GM18526 (cell line): ENCODE results near the gene RSBN1L.

Experiments
- POLR2A ChIP-seq: IDR thresholded peaks from 3 replicates; pipeline ENCODE4 v1.6.1; 2011; ENCODE audit not compliant: insufficient read length; ENCODE audit errors: extremely low read depth

Gene RSBN1L

DNA sequence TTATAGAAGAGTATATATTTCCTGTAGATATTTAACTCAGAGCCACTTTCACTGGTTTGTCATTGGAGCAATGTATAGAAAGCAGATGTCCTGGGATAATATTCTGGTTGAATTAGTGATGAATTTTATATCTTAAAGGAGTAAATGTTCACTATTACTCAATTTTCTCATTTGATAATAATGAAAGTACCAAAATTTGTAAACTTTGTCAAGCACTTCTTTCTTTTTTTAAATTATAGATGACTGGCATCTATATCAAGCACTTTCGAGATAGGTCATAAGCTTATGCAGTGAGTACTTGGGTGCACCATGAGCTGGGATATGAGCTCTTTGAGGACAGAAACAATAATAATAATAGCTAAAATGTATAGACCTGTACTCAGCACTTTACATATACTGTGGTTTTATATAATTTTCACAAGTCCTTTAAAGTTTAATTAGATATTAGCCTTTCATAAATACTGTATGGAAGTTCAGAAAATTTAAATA lies 11.3 kb downstream of the RSBN1L start:
- TF ChIP-seq POLR2A = no peak

DNA sequence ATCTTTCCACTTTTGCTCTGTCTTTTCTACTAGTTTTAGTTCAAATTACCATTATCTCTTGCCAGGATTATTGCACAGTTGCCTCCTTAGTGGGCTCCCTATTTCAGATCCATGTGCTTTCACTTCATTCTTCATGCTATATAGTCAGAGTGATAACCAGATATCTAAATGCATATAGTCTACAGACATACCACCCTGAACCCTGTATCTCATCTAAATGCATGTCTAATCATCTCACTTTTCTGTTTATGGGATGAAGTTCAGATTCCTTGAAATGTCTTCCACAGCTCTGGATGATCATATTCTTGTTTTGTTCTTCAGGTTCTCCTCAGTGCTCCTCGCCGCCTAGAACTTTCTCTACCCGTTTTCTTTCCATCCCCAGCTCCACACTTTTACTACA lies 13.8 kb downstream of the RSBN1L start:
- TF ChIP-seq POLR2A = no peak

DNA sequence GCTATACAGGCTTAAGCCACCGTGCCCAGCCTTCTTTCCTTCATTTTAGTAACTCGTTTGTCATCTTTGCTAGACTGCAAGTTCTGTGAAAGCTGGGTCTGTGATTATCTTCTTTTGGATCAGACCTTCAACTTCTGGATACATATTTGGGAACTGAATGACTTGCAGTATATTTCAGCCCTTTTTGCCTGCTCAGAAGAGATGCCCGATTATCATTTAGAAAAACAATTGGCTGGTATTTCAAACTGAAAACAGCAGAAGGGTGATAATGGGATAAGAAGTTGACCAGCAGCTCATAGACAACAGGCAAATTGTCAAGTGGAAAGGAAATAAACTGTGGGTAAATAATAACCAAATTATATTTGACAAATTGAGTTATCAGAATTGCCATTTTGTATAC lies 14.6 kb downstream of the RSBN1L start:
- no peak for TF ChIP-seq POLR2A

DNA sequence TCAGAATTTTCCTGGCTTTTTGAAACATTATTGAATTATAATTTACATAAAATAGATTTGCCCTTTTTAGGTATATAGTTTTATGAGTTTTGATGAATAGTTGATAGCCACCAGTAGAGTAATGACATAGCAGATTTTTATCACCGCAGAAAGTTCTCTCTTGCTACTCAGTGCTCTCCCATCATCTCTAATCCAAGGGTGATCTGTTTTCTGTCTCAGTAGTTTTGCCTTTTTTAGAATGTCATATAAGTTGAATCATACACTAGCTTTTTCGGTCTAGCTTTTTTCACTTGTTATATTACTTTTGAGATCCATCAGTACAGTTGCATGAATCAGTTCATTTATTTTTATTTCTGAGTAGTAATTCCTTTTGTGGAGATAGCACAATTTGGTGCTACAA lies 17.9 kb downstream of the RSBN1L start:
- TF ChIP-seq POLR2A = no peak

DNA sequence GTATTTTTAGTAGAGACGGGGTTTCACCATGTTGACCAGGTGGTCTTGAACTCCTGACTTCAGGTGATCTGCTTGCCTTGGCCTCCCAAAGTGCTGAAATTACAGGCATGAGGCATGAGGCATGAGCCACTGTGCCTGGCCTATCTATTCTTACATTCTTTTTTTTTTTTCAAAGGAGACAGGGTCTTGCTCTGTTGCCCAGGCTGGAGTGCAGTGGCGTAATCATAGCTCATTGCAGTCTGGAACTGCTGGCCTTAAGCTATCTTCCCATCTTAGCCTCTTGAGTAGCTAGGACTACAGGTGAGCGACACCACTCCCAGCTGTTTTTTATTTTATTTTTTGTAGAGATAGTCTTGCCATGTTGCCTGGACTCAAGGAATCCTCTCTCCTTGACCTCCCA lies 20.5 kb downstream of the RSBN1L start:
- no peak for TF ChIP-seq POLR2A

DNA sequence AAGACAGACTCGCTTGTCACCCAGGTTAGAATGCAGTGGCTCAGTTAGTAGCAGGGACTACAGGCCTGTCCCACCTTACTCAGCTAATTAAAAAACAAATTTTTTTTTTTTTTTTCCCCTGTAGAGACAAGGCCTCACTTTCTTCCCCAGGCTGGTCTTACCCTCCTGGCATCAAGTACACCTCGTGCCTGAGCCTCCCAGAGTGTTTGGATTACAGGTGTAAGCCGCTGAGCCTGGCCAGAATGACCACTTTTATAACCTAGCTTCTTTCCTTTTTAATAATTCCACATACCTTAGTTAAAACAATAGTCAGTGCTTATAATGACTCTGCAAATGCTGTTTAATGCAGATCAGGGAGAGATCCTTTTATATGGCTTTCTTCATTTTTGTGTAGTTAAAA lies 31.3 kb downstream of the RSBN1L start:
- no peak for TF ChIP-seq POLR2A

DNA sequence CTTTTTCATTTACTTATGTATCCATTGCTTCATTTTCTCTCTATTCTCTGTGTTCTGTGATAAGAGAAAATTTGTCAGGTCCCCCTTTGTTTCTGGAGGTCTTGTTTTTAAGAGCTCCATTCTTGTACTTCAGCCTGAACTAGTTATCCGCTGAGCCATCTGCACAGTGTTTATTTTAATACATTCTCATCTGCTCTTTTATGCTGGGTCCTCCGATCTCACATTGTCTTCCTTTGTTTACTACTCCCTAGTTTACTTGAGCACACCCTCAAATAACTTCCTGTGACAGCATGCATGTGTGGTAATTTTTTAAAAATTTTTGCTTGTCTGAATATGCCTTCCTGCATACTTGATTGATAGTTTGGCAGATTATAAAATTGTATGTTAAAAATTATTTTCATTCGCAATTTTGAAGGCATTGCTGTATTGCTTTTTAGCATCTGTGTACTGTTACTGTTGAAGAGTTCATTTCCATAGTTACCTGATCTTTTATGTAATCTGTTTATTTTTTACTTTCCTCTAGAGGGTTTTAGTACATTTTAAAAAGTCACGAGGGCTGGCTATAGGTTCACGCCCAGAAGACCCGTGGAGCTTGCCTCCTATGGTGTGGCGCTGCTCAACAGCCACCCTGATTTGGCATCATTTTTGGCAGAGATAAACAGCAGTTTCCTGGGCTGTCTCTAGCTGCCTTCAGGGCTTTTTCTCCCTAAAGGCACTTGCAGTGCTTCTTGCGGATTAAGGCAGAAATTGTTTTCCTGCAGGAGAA lies 31.9 kb downstream of the RSBN1L start:
- TF ChIP-seq POLR2A = no peak

DNA sequence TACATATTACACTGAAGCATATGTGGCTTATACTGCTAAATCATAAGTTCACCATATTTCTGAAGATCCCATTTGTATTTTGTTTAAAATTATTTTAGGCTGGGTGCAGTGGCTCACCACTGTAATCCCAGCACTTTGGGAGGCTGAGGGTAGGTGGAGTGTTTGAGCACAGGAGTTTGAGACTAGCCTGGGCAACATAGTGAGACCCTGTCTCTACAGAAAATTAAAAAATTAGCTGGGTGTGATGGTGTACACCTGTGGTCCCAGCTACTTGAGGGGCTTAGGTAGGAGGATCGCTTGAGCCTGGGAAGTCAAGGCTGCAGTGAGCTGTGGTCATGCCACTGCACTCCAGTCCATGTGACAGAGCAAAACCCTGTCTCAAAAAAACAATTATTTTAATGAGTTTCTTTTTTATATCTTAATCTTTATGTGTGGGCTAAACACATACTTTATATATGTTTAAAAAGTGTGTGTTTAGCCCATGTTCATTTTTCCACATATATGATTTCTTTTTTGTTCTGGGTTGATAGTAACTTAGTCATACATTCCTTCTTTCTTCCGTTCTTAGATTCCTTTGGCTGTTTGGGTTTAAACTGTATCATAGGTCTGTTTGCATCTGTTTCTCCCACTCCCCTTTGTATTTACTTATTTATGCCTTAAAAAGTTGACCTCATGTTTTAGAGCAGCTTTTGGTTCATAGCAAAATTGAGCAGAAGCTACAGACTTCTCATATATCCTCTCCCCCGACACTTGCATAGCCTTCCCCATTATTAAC lies 33.5 kb downstream of the RSBN1L start:
- TF ChIP-seq POLR2A = no peak

DNA sequence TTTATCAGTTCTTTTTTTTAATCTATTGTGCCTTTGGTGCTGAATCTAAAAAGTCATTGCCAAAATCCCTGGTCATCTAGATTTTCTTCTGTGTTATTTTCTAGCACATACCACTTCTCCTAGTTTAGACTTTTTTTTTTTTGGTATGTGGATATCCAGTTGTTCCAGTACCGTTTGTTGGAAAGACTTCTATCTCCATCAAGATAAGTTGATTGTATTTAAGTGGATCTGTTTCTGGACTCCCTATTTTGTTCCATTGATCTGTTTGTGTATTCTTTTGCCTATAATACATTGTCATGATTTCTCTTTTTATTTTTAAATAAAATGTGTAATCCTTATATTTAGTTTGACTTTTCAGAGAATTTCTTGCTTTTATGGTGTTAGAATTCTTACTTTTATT lies 35.5 kb downstream of the RSBN1L start:
- no peak for TF ChIP-seq POLR2A

DNA sequence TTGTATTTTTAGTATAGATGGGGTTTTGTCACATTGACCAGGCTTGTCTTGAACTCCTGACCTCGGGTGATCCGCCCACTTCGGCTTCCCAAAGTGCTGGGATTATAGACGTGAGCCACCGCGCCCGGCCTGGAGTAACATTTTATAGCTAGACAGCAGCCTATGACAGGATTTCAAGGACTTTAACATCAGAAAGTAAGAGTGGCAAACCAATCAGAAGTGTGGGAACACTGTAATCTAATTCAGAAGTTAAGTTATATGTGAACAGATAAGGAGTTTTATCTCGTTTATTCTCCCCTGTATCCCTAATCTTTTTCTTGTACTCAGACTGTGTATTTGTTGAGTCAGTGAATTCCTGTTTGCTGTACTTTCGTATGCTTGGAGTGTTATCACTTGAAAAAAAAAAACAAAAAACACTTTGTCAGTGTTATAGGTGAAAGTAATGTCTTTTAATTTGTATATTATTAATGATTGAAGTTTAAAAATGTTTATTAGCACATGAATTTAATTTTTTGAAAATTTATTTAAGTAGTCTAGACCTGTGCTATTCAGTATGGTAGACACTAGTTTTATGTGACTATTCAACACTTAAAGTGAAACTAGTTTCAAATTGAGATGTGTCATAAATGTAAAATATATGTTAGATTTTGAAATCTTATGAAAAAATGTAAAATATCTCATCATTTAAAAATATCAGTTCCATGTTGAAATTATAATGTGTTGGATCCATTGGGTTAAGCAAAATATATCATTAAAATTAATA lies 38.6 kb downstream of the RSBN1L start:
- TF ChIP-seq POLR2A = no peak

DNA sequence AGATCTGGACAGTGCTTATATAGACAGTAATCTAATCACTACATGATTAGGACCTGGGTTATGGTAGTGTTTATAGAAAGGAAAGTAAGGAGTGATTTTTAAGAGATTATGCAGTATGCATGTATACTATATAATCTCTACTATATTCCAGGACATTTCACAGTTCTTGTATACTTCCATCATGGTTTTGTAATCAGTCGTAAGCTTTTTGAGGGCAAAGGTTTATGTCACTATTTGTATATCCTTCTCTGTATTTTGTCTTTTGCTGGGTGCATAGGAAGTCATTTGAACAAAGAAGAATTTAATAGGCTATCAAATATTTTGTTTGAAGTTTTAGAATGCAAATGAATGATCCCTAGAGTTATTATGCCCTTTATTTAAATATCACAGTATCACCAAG lies 39.2 kb downstream of the RSBN1L start:
- no peak for TF ChIP-seq POLR2A

DNA sequence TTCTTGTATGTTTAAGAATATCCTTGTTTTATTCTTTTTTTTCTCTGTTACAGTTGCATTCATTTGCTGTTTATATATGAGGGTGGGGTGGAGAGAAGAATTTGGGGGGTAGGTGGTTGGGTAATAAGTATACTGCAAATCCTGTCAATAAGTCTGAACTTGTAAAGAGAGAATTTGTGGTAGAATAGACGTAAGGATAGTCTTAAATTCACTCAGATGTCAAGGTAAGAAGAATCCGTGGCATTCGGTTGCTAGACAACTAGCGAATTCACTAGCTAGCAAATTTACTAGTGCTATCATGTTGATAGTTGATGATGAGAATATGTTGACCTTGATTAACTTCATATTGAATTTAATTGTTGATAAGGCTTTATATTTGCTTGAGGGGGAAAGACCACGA lies 40.7 kb downstream of the RSBN1L start:
- TF ChIP-seq POLR2A = no peak

DNA sequence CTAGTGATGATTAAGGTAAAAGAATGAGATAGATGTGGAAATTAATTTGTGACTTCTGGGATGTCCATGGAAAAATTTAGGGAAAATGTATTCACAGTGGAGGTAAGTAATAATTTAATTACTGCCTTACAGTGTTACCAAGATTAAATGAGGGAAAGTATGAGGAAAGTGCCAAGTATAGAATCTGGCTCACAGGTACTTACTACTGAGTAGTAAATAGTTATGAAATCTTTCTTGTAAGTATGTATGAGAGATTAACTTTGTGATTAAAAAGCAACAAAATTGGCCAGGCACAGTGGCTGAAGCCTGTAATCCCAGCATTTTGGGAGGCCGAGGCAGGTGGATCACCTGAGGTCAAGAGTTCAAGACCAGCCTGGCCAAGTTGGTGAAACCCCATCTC lies 42.1 kb downstream of the RSBN1L start:
- no peak for TF ChIP-seq POLR2A

DNA sequence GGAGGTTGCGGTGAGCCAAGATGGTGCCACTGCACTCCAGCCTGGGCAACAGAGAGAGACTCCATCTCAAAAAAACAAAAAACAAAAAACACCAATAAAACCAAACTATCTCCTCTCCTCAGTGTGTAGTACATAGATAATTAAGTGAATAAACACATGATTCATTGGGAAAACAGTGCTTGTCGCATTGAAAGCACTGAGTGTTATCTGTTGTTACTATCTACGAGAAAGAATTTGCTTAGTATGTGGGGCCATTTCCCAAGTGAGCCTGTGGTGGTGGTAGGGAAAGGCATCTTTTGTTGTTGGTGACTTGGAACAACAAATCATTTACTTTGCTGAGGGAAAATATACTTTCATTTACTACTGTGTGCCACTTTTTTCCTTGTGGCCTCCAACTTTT lies 42.6 kb downstream of the RSBN1L start:
- TF ChIP-seq POLR2A = no peak

DNA sequence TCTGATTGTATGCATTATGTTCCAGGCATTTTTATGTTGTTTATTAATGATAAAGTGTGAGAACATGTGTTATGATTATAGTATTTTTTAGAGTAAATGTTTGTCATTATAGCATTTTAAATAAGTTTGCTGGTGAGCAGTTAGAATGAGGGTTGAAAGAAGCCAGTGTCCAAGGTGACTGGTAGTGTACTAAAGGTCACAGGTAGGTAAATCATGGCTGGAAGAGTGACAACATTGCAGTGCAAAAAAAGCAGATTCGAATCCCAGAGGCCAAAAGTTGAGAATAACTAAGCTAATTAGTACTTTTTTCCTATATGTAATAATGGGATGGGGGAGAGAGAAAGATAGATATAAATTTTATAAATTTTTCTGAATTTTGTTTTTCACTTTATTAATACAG lies 44.0 kb downstream of the RSBN1L start:
- no peak for TF ChIP-seq POLR2A

DNA sequence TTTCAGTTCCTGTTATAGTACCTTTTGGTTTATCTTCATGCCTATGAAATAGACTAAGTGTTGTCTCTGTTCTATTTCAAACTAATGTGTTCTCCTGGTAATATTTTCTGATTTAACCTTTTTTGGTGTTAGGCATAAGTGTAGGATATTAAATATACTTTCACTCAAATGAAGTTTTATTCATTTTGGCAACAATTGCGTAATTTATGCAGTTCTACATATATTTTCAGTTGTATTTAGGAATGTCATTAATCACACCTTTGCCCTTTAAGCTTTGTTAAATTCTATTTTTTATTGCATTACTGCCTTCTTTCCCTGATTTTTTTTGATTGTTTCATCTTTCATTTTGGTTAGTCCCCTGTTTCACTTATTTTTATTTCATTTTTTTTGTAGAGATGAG lies 47.3 kb downstream of the RSBN1L start:
- no peak for TF ChIP-seq POLR2A

DNA sequence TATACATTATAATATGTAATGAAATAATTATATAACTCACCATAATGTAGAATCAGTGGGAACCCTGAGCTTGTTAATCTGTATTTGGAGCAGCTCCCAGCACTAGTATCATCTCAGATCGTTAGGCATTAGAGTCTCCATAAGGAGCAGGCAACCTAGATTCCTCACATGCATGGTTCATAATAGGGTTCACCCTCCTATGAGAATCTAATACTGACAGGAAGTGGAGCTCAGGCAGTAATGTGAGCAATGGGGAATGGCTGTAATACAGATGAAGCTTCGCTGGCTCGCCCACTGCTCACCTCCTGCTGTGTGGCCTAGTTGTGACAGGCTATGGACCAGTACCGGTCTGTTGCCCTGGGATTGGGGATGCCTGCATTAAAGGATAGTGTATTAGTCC lies 49.5 kb downstream of the RSBN1L start:
- TF ChIP-seq POLR2A = no peak
